ENCODE results near the gene KCNV2. TPM values are rescaled to one million over a fixed set of nuclear protein-coding genes. Genes with fewer than 3 reads are reported as not detected.

The KCNV2 gene
- total and polyA plus RNA-seq, 2 of the 13 experiments (the other 11 are each of a cell fraction or from before 2014, with no cell fraction given): not detected

DNA sequence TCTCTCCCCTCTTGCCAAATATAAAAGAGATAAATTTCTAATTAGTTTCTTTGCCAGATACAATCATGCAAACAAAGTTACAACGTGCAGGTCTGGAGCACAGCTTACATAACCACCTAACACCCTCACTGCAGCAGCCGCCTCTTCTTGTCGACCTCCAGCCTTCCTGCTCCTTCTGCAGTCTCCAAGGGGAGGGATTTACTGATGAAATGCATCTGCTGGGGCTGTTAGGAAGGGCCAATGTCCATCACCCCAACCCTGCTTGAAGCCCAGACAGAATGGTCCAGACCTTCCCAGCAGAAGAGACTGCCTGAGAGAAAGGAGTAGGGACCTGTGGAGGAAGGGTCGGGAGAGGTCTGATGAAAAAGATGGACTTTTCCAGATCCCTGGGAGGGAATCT, 15.2 kb downstream of the KCNV2 start (continued):
- TF ChIP-seq, protein P1, sequence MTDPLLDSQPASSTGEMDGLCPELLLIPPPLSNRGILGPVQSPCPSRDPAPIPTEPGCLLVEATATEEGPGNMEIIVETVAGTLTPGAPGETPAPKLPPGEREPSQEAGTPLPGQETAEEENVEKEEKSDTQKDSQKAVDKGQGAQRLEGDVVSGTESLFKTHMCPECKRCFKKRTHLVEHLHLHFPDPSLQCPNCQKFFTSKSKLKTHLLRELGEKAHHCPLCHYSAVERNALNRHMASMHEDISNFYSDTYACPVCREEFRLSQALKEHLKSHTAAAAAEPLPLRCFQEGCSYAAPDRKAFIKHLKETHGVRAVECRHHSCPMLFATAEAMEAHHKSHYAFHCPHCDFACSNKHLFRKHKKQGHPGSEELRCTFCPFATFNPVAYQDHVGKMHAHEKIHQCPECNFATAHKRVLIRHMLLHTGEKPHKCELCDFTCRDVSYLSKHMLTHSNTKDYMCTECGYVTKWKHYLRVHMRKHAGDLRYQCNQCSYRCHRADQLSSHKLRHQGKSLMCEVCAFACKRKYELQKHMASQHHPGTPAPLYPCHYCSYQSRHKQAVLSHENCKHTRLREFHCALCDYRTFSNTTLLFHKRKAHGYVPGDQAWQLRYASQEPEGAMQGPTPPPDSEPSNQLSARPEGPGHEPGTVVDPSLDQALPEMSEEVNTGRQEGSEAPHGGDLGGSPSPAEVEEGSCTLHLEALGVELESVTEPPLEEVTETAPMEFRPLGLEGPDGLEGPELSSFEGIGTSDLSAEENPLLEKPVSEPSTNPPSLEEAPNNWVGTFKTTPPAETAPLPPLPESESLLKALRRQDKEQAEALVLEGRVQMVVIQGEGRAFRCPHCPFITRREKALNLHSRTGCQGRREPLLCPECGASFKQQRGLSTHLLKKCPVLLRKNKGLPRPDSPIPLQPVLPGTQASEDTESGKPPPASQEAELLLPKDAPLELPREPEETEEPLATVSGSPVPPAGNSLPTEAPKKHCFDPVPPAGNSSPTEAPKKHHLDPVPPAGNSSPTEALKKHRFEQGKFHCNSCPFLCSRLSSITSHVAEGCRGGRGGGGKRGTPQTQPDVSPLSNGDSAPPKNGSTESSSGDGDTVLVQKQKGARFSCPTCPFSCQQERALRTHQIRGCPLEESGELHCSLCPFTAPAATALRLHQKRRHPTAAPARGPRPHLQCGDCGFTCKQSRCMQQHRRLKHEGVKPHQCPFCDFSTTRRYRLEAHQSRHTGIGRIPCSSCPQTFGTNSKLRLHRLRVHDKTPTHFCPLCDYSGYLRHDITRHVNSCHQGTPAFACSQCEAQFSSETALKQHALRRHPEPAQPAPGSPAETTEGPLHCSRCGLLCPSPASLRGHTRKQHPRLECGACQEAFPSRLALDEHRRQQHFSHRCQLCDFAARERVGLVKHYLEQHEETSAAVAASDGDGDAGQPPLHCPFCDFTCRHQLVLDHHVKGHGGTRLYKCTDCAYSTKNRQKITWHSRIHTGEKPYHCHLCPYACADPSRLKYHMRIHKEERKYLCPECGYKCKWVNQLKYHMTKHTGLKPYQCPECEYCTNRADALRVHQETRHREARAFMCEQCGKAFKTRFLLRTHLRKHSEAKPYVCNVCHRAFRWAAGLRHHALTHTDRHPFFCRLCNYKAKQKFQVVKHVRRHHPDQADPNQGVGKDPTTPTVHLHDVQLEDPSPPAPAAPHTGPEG (CRISPR knock-in tag; IDR thresholded peaks at IDR 0.05): no peak
- TF ChIP-seq GTF2F1 (IDR thresholded peaks at IDR 0.05; ENCODE audit: low read length) (no peak), HNRNPH1 (optimal IDR thresholded peaks at IDR 0.05; ENCODE audit: low read depth, low read length) (no peak)
- TF ChIP-seq, protein P2, sequence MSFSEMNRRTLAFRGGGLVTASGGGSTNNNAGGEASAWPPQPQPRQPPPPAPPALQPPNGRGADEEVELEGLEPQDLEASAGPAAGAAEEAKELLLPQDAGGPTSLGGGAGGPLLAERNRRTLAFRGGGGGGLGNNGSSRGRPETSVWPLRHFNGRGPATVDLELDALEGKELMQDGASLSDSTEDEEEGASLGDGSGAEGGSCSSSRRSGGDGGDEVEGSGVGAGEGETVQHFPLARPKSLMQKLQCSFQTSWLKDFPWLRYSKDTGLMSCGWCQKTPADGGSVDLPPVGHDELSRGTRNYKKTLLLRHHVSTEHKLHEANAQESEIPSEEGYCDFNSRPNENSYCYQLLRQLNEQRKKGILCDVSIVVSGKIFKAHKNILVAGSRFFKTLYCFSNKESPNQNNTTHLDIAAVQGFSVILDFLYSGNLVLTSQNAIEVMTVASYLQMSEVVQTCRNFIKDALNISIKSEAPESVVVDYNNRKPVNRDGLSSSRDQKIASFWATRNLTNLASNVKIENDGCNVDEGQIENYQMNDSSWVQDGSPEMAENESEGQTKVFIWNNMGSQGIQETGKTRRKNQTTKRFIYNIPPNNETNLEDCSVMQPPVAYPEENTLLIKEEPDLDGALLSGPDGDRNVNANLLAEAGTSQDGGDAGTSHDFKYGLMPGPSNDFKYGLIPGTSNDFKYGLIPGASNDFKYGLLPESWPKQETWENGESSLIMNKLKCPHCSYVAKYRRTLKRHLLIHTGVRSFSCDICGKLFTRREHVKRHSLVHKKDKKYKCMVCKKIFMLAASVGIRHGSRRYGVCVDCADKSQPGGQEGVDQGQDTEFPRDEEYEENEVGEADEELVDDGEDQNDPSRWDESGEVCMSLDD (CRISPR knock-in tag; IDR thresholded peaks at IDR 0.05; ENCODE audit: borderline replicate concordance): no peak

DNA sequence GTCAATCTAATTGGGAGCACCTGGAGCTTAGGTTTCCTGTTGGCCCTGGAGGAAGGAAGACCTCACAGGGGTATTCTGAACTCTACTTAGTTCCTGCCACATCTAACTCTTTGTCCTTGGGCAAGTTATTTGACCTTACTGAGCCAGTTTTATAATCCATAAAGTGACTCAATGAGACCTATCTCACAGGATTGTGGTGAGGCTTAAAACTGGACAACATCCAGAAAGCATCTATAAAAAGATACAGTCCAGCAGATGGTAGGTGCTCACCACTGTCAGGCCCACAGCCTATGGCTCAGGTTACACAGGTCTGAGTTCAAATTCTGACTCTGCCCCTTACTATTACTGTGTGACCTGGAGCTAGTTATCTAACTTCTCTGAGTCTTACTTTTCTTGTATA, 23.3 kb downstream of the KCNV2 start:
- Histone ChIP-seq H2AFZ (ENCODE audit: low read length) (no peak overlapping the region), H3K4me3 (replicated peaks in 1 of 3; ENCODE audit: insufficient read depth in 1 of 3, low read depth in 2 of 3, low read length in 3 of 3) (no peak overlapping the region), H3K36me3 (replicated peaks in 1 of 2; ENCODE audit: control insufficient read depth in 1 of 2, insufficient read depth in 2 of 2, low read length in 2 of 2) (no peaks in the 10 kb centered on the region), H3K27ac (ENCODE audit: extremely low read length, insufficient read depth, low read length) (no peak overlapping the region), H3K4me2 (ENCODE audit: low read depth, low read length) (no peak overlapping the region), H3K9ac (ENCODE audit: insufficient read depth, low read depth, low read length) (no peak overlapping the region), H3K9me3 (ENCODE audit: low read length) (no peaks in the 10 kb centered on the region), H3K79me2 (ENCODE audit: insufficient read depth, low read length) (no peaks in the 10 kb centered on the region), H3K4me1 (ENCODE audit: insufficient read depth, low read length) (no peaks in the 10 kb centered on the region), H3K27me3 (ENCODE audit: control insufficient read depth in 1 of 2, insufficient read depth in 2 of 2, low read length in 2 of 2) (no peaks in the 10 kb centered on the region), H4K20me1 (ENCODE audit: insufficient read depth, low read length) (no peaks in the 10 kb centered on the region)
- intact Hi-C loops (cut with micrococcal nuclease; ENCODE audit: unreplicated experiment): no loop called here
- ATAC-seq (no peak), DNase-seq (ENCODE audit: low spot score) (no peak), FAIRE-seq (no peak)
- in situ Hi-C loops (cut with HindIII; ENCODE audit: extremely low pct_ligation_motif_present, low pct_unique_long_range_greater_than_20kb): no loop called here
- CTCF ChIA-PET (ENCODE audit: low intra/inter-chr PET ratio, low total read pairs): no interaction called here
- POLR2A ChIA-PET: no interaction called here
- no TSS peak for BruUV-seq (replicated peaks)
- TF ChIP-seq ZNF292 (CRISPR knock-in tag; IDR thresholded peaks at IDR 0.05; ENCODE audit: borderline replicate concordance, low read depth): no peak
